GM19452 (cell line): ENCODE results near the gene DIS3L2.
A peak's percentile ranks its signal among the peaks of the same experiment; 100 is the strongest.

ENCODE experiments used
- ATAC-seq: cut with Tn5 transposase; IDR thresholded peaks from one replicate; pipeline ENCODE4 v1.9.1; 2021; ENCODE audit not compliant: unreplicated experiment

DIS3L2 gene

GRCh38 chr2:232219932-232220331 is 258.4 kb downstream of the DIS3L2 start:
- ATAC-seq = no peak

- no peak for ATAC-seq
Observed at GRCh38 chr2:232225429-232225828, 263.9 kb downstream of the DIS3L2 start.

GRCh38 chr2:232225895-232226294 is 264.4 kb downstream of the DIS3L2 start:
- no peak for ATAC-seq

- no peak for ATAC-seq
Observed at GRCh38 chr2:232228332-232228731, 266.8 kb downstream of the DIS3L2 start.

GRCh38 chr2:232228971-232229894 is 267.7 kb downstream of the DIS3L2 start:
- ATAC-seq = no peak

- ATAC-seq = no peak
Observed at GRCh38 chr2:232229911-232230310, 268.4 kb downstream of the DIS3L2 start.

GRCh38 chr2:232230560-232230959 is 269.0 kb downstream of the DIS3L2 start:
- no peak for ATAC-seq

GRCh38 chr2:232231554-232231953 is 270.0 kb downstream of the DIS3L2 start:
- no peak for ATAC-seq

GRCh38 chr2:232232915-232233314 is 271.4 kb downstream of the DIS3L2 start:
- no peak for ATAC-seq

GRCh38 chr2:232234922-232235615 is 273.6 kb downstream of the DIS3L2 start:
- ATAC-seq = no peak

GRCh38 chr2:232235716-232236115 is 274.2 kb downstream of the DIS3L2 start:
- peak; percentile 42 for ATAC-seq

GRCh38 chr2:232236200-232236599 is 274.7 kb downstream of the DIS3L2 start:
- peak; percentile 83 for ATAC-seq

- no peak for ATAC-seq
Observed at GRCh38 chr2:232237464-232237863, 276.0 kb downstream of the DIS3L2 start.

- ATAC-seq = no peak
Observed at GRCh38 chr2:232238108-232238507, 276.6 kb downstream of the DIS3L2 start.

- no peak for ATAC-seq
Observed at GRCh38 chr2:232238596-232238995, 277.1 kb downstream of the DIS3L2 start.

GRCh38 chr2:232239951-232240681 is 278.6 kb downstream of the DIS3L2 start:
- no peak for ATAC-seq

GRCh38 chr2:232240906-232241305 is 279.4 kb downstream of the DIS3L2 start:
- ATAC-seq = no peak

GRCh38 chr2:232242316-232242715 is 280.8 kb downstream of the DIS3L2 start:
- ATAC-seq = no peak

GRCh38 chr2:232245111-232245510 is 283.6 kb downstream of the DIS3L2 start:
- ATAC-seq = no peak

- ATAC-seq = no peak
Observed at GRCh38 chr2:232246245-232246644, 284.7 kb downstream of the DIS3L2 start.

- ATAC-seq = no peak
Observed at GRCh38 chr2:232249096-232249495, 287.6 kb downstream of the DIS3L2 start.
